Measurements from ENCODE around the gene ECT2L.

Gene ECT2L

DNA sequence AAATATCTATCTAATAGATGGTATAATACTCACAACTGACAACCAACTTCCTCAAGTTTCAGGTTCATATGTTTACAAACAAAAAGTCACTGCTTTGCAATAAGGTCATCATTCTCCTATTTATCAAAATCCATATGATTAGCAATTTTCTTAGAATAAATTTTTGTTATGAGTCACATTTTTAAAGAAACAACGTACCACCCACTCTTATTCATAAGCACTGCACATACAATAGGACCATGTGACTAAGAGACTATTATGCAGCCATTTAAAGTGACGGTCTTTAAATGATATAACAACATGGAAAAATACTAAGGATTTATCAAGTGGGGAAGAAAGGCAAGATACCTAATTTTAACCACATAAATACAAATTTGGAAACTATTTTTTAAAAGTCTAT, 152.1 kb downstream of the ECT2L start:
- peaks cover 11% of the 10 kb centered on the region for H3K4me1 ChIP-seq (ENCODE audit: control insufficient read depth, insufficient read depth, low read length)
- no peaks in the 10 kb centered on the region for H3K27me3 ChIP-seq (replicated peaks; ENCODE audit: control insufficient read depth, insufficient read depth, low read length)
- H3K9me3 ChIP-seq (ENCODE audit: control insufficient read depth, low read length), result no peaks in the 10 kb centered on the region
- peaks cover 4% of the 10 kb centered on the region for H3K36me3 ChIP-seq (ENCODE audit: control insufficient read depth, insufficient read depth, low read length, severe bottlenecking)
- no peak overlapping the region for H3K4me3 ChIP-seq (ENCODE audit: low read length)
- DNase-seq (ENCODE audit: low read depth), result no peak
- no peak overlapping the region for H3K9ac ChIP-seq (ENCODE audit: low read length)

- Histone ChIP-seq H3K4me1 (ENCODE audit: control insufficient read depth, insufficient read depth, low read length) (peaks cover 16% of the 10 kb centered on the region), H3K36me3 (ENCODE audit: control insufficient read depth, insufficient read depth, low read length, severe bottlenecking) (no peaks in the 10 kb centered on the region), H3K27me3 (replicated peaks; ENCODE audit: control insufficient read depth, insufficient read depth, low read length) (no peaks in the 10 kb centered on the region), H3K9ac (ENCODE audit: low read length) (no peak overlapping the region), H3K4me3 (ENCODE audit: low read length) (no peak overlapping the region), H3K9me3 (ENCODE audit: control insufficient read depth, low read length) (no peaks in the 10 kb centered on the region)
- DNase-seq (ENCODE audit: low read depth), result no peak
These were observed 152.8 kb downstream of the ECT2L start for GRCh38 chr6:138948546-138949179.

GRCh38 chr6:138953451-138953850, 157.6 kb downstream of the ECT2L start:
- Histone ChIP-seq H3K36me3 (ENCODE audit: control insufficient read depth, insufficient read depth, low read length, severe bottlenecking) (no peaks in the 10 kb centered on the region), H3K4me1 (ENCODE audit: control insufficient read depth, insufficient read depth, low read length) (peaks cover 24% of the 10 kb centered on the region), H3K27me3 (replicated peaks; ENCODE audit: control insufficient read depth, insufficient read depth, low read length) (no peaks in the 10 kb centered on the region), H3K9me3 (ENCODE audit: control insufficient read depth, low read length) (no peaks in the 10 kb centered on the region), H3K9ac (ENCODE audit: low read length) (no peak overlapping the region), H3K4me3 (ENCODE audit: low read length) (no peak overlapping the region)
- no peak for DNase-seq (ENCODE audit: low read depth)

All from adipocyte (in vitro differentiated cells).